RWPE1 (cell line): ENCODE measurements around the gene ANKRD33.

Experiments
- CTCF ChIA-PET: fragments of 350-600 bp; sonication (Branson Sonifier 250); formaldehyde crosslinking; extraction: SDS; loops from one replicate; lab custom pipeline; 2021; lab: Yijun Ruan, JAX
- POLR2A ChIA-PET: fragments of 400-600 bp; formaldehyde crosslinking; extraction: SDS; loops from one replicate; lab custom pipeline; 2020; ENCODE audit warnings: antibody characterized with exemption; ENCODE audit not compliant: low non-redundant PET; lab: Yijun Ruan, JAX
- DNase-seq: peaks from one replicate; pipeline ENCODE4 v3.0.0; 2012; ENCODE audit warnings: low spot score
- H3K27ac ChIP-seq: fragments of 450-650 bp; 2 replicates; pipeline ENCODE4 v1.5.1; 2017
- CTCF ChIP-seq: fragments of 450-650 bp; conservative IDR thresholded peaks from 2 replicates; pipeline ENCODE4 v1.5.1; 2017; ENCODE audit warnings: low read depth, mild to moderate bottlenecking

ANKRD33 gene

GRCh38 chr12:51860986-51861385, 26.9 kb upstream of the ANKRD33 start:
- DNase-seq = no peak
- no peak overlapping the region for H3K27ac ChIP-seq
- POLR2A ChIA-PET = no interaction called here
- no peak for TF ChIP-seq CTCF
- CTCF ChIA-PET = no interaction called here

GRCh38 chr12:51862947-51863346, 25.0 kb upstream of the ANKRD33 start:
- ChIA-PET CTCF (no interaction called here), POLR2A (no interaction called here)
- DNase-seq = no peak
- no peak for TF ChIP-seq CTCF
- H3K27ac ChIP-seq = no peak overlapping the region

- no peak for TF ChIP-seq CTCF
- CTCF ChIA-PET = no interaction called here
- no peak for DNase-seq
- POLR2A ChIA-PET = no interaction called here
- no peak overlapping the region for H3K27ac ChIP-seq
These were observed 24.5 kb upstream of the ANKRD33 start for GRCh38 chr12:51863363-51863932.

- TF ChIP-seq CTCF = no peak
- no peak for DNase-seq
- no peak overlapping the region for H3K27ac ChIP-seq
- ChIA-PET POLR2A (no interaction called here), CTCF (interaction anchor here (0.5 kb wide), 1 partner anchor 25 kb away, joined by 3 read pairs; no protein-coding TSS in a partner anchor)
These were observed 23.7 kb upstream of the ANKRD33 start for GRCh38 chr12:51863933-51864832.

- H3K27ac ChIP-seq = no peak overlapping the region
- ChIA-PET POLR2A (no interaction called here), CTCF (interaction anchor here (0.5 kb wide), 1 partner anchor 25 kb away, joined by 3 read pairs; no protein-coding TSS in a partner anchor)
- no peak for TF ChIP-seq CTCF
- no peak for DNase-seq
These were observed 22.9 kb upstream of the ANKRD33 start for GRCh38 chr12:51864833-51865670.

- CTCF ChIA-PET = interaction anchor here (1.5 kb wide), 1 partner anchor 9 kb away, joined by 6 read pairs; no protein-coding TSS in a partner anchor
- DNase-seq = no peak
These were observed 22.1 kb upstream of the ANKRD33 start for GRCh38 chr12:51865757-51866270.

More at GRCh38 chr12:51865757-51866270, 22.1 kb upstream of the ANKRD33 start:
- H3K27ac ChIP-seq = no peak overlapping the region
- no peak for TF ChIP-seq CTCF
- POLR2A ChIA-PET = no interaction called here
